GM19193 (cell line): ENCODE results near the gene RASSF5.

Source experiments
- POLR2A ChIP-seq: IDR thresholded peaks from 4 replicates; pipeline ENCODE4 v1.6.1; 2011; ENCODE audit not compliant: insufficient read depth, insufficient read length; ENCODE audit errors: extremely low read depth

The RASSF5 gene, protein sequence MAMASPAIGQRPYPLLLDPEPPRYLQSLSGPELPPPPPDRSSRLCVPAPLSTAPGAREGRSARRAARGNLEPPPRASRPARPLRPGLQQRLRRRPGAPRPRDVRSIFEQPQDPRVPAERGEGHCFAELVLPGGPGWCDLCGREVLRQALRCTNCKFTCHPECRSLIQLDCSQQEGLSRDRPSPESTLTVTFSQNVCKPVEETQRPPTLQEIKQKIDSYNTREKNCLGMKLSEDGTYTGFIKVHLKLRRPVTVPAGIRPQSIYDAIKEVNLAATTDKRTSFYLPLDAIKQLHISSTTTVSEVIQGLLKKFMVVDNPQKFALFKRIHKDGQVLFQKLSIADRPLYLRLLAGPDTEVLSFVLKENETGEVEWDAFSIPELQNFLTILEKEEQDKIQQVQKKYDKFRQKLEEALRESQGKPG

GRCh38 chr1:206507284-206508129, at the start of gene RASSF5:
RASSF5 (plus strand) TSS chr1:206507531; CDS start chr1:206507603, 72 bp downstream.
- peak; percentile 79 for TF ChIP-seq POLR2A

DNA sequence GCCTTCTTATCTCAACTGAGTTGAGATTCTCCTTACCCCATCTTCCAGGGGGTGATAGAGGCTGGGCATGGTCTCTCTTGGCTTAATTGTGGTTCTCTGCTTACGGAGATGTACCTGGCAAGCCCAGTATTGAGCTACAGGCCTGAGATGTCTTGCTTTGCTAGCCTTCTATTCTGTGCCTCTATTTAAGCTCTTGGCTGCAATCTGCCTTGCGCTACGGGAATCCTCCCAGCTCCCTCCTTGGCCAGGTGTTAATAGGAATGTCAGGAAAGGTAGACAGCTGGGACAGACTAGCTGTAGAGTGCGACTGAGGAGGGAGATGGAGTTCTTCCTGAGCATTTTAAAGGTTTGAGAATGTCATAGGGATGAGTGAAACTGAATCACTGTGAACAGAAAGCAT, 47.6 kb upstream of the RASSF5 start:
- TF ChIP-seq POLR2A, result no peak

GRCh38 chr1:206460836-206461426, 46.4 kb upstream of the RASSF5 start:
- no peak for TF ChIP-seq POLR2A

DNA sequence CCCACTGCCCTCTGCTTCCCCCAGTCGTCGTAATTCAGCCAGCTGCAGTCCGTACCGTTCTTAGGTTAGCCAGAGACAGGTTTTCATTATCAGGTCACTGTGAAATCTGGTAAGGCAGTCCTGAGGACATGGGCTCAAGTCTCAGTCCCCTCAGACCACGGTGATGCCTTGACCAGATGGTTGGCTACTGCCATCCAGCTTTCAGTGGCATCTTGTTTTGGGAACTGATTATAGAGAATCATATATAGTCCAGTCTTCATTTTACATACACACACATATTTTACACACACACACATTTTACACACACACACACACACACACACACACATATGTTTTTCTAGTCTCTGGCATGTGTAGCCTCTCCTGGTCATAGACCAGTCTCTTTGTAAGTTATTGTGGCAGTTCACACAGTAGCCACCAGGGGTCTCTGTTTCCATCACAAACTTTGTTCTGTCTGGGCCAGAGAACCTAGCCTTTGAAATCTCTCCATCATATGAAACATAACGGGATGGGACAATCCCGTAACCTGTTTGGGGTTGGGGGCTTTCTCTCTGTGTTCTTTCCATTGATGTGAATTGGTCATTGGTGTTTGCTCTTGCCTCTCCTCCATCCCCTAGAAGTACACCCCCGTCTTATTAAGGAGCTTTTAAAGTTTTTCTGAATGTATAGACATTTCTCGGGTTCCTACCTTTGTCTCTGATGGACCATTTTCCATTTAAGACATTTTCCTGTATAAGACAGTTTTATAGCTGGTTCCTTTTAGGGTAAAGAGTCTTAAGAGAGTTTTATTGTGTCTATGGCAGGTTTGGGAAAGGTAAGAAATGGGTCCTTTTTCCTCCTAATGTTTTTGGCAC, 45.5 kb upstream of the RASSF5 start:
- TF ChIP-seq POLR2A, result no peak

- TF ChIP-seq POLR2A, result no peak
Measured at GRCh38 chr1:206463137-206463536, 44.2 kb upstream of the RASSF5 start.

DNA sequence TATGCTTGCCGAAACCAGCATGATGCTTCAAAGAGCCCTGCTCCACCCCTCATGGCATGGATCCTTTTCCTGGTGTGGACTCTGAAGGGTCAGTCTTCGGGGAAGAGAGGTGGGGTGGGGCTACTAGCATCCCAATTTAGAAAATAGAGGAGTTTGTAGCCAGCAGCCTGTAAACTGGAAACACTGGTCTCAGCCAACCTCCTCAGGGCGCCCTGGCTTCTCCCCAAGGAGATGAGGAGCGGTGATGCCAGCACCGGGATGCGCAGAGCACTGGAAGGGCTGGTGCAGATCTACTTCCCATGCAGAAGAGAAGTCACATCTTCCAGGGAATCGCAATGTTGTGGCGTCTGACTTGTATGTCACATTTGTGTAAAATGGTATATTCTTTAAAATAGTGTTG, 43.4 kb upstream of the RASSF5 start:
- no peak for TF ChIP-seq POLR2A

DNA sequence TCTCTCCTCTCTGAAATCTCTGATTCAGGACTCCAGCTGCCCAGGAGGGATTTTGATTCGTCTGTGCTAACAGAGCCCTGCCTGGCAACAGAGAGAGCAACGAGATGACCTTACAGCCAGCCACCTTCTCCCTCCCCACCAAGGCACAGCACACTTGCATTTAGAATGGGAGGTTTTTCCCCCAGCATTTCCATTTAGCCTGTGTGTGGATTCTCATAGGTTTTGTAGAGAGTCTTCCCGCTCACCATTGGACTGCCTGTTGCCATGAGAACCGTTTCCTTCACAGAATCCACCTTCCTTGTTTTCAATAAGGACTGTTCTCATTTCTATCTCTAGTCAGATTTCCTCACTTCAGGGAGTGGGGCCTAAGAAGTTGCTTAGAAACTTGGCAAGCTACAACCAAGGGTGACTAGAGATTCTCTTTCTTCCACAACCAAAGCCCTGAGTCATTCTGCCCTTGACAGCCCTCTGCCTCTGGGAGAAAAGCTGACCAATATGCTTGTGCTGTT, 42.8 kb upstream of the RASSF5 start:
- TF ChIP-seq POLR2A, result no peak

DNA sequence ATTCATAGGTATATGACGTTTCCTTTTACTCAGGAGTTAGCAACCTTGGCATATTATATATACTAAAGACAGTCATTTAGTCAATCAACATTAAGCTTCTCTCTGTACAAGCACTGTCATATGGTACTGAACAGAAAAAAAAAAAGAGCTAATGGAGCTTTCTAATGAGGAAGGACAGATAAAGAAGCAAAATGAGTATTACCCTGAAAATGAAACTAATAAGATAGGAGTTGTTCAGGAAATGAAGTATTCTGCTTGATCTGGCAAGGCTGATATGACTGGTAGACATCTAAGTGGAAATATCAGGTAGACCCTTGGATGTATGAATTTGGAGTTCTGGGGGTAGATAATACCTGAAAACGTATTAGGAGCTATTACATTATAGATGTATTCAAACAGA, 41.4 kb upstream of the RASSF5 start:
- TF ChIP-seq POLR2A, result no peak

DNA sequence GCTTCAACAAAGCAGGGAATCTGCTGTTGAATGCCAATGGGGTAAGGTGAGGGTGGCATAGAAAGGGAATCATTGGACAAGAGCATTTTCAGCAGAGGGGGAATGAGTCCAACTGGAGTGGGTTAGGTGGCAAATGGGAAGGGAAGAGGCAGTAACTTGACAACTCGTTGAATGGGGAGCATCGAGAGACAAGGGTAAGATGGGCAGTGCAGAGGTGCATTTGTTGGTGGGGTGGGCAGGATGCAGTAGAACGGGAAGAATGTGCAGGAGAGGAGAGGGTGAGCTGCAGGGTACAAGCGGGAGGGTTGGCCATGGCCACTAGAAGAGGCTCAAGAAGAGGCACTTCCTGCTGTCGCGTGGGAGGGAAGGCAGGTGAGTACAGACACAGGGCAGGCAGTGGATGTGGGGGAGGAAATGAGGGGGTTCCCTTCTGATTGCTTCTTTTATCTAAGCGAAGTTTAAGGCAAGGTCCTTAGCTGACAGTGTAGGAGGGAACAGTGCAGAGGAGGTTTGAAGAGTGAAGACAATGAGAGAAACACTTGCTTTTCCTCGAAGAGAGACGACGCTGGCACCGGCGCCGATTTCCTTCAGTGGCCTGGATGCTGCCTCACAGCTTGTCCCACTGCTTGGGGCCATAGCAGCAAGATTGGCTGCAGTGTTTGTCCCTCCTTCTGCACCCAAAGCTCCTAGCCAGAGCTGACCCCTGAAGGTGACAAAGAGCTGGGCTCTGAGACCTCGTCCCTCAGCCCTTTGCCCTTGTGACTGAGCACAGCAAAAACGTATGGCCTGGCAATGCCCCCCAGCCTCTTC, 40.3 kb upstream of the RASSF5 start:
- TF ChIP-seq POLR2A, result no peak

GRCh38 chr1:206467915-206468314, 39.4 kb upstream of the RASSF5 start:
- no peak for TF ChIP-seq POLR2A

GRCh38 chr1:206468571-206468970, 38.8 kb upstream of the RASSF5 start:
- no peak for TF ChIP-seq POLR2A

GRCh38 chr1:206469411-206469932, 37.9 kb upstream of the RASSF5 start:
- TF ChIP-seq POLR2A, result no peak
